Measurements from ENCODE around the gene BTNL3. TPM values are rescaled to one million over a fixed set of nuclear protein-coding genes. Genes with fewer than 3 reads are reported as not detected.

The BTNL3 gene
- total RNA-seq: not detected in 2 replicates

GRCh38 chr5:180988592-180988991, at the start of gene BTNL3:
Gene BTNL3, plus strand, starts transcription at chr5:180988846. Its CDS starts 183 bp downstream, at chr5:180989029.

GRCh38 chr5:181039931-181040630, 51.4 kb downstream of the BTNL3 start, which contains the start of gene BTNL9:
Gene BTNL9, plus strand, starts transcription at chr5:181040266. Its CDS starts 5,224 bp downstream, at chr5:181045490.

Other genes with a start within 250 kb of the BTNL3 start
- not detected in 2 replicates for gene OR2Y1, start 248.8 kb upstream of the BTNL3 start, total RNA-seq
- 153 and 173 TPM in 2 replicates for gene MGAT1, start 186.0 kb upstream of the BTNL3 start, total RNA-seq
- gene ZFP62, start 127.6 kb upstream of the BTNL3 start, total RNA-seq: 2.9 and 6.1 TPM in 2 replicates
- not detected in 2 replicates for gene BTNL8, start 89.7 kb upstream of the BTNL3 start, total RNA-seq
- not detected in 2 replicates for gene BTNL9, start 51.4 kb downstream of the BTNL3 start, total RNA-seq
- not detected in 2 replicates for gene OR2V1, start 142.3 kb downstream of the BTNL3 start, total RNA-seq
- gene OR2V2, start 158.7 kb downstream of the BTNL3 start, total RNA-seq: not detected in 2 replicates
- gene TRIM7, start 216.3 kb downstream of the BTNL3 start, total RNA-seq: 2.5 and 4.9 TPM in 2 replicates
- gene TRIM41, start 234.4 kb downstream of the BTNL3 start, total RNA-seq: 8.7 and 9.4 TPM in 2 replicates

All from cardiac atrium fibroblast (primary cell).